GM18907 (cell line): ENCODE results near the gene CTRL.

Source experiments
- ATAC-seq: cut with Tn5 transposase; IDR thresholded peaks from one replicate; pipeline ENCODE4 v1.9.1; 2021; ENCODE audit warnings: mild to moderate bottlenecking, moderate library complexity; ENCODE audit not compliant: unreplicated experiment

The CTRL gene

GRCh38 chr16:67963662-67964321, 32.1 kb upstream of the CTRL start:
- no peak for ATAC-seq

DNA sequence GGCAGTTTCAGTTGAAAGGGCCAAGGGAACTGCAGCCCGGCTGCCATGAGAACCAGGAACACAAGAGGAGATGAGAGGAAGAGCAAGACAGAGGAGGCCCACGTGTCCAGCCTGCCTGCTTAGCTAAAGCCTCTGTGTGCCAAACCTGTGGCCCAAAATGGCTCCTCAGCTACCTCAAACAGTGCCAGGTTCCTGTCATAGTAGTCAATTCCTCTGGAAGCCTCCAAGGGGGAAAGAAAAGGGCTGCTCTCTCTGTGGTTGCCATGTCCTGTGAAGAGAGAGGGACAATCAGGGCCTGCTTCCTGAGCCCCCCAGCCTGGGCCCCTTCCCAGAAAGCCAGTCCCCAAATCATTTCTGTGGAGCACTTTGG, 31.6 kb upstream of the CTRL start:
- ATAC-seq = no peak

DNA sequence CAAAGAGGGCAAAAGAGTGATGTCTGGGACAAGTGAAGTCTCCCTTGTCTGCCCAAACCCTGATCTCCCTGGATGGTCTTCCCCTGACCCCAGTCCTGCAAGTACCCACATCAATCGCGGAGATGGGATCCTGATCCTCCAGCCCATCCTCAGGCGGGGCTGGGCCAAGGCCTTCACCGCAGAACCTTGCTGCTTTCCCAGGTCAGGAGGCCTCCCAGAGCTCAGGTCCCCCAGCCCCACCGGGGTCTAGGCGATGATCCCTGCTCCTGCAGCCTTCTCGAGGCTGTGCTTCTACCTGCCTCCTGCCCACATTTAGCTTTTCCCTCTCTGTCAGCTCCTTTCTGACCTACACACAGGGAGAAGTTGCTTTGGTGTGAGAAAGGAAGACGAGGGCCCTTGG, 30.5 kb upstream of the CTRL start:
- ATAC-seq = no peak

DNA sequence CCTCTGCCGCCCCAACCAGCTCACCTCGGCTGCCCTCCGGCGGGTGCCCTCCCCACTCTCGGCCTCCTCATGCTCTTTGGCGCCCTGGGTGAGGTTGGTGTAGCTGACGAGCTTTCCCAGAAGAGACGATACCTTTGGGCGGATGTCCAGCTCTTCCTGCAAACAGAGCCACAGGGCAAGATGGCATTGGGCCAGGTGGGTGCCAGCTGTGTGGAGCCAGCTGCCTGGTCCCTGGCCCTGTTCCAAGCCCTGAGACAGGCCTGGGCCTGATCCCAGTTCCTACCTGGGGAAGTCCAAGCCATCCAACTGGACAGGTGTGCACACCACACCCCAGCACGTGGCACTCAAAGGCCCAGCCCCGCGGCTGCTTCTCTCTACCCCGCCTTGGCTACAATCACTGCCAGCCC, 29.9 kb upstream of the CTRL start:
- no peak for ATAC-seq

DNA sequence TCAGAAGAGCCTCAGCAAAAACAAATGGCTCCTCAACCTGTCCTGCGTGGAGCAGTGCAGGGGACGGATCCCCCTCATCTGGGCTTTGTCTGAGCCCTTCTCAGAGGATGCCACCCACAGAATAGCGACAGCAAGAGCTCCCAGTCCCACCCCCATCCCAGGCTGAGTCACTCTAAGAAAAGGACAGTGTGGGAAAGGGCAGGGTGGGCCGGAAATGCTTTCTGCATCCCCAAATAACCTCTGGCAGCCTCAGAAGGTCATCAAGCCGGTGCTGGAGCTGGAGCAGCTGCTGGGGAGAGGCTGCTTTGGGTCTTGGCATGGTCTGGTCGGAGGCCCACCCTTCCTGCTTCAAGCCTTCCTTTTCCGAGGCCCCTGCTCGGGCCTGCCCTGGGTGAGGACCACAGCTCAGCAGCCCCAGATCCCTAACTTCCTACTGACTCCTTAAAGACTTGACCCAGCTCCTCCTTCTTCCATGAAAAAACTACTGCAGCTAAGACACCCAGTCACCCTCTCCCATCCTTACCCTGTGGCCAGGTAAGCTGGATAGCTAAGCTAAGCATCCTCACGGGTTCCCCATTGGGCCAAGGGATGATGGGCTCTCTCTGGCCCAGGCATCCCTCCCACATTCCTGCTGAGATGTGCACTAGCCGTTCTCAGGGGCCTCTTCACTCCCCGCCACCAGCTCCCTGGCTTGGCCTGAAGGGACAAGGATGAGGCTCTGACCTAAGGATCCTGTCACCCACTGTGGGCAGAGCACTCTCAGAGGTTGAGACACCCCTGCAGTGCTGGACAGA, 28.1 kb upstream of the CTRL start:
- ATAC-seq = no peak

GRCh38 chr16:67957622-67958021, 26.0 kb upstream of the CTRL start:
- ATAC-seq = no peak

DNA sequence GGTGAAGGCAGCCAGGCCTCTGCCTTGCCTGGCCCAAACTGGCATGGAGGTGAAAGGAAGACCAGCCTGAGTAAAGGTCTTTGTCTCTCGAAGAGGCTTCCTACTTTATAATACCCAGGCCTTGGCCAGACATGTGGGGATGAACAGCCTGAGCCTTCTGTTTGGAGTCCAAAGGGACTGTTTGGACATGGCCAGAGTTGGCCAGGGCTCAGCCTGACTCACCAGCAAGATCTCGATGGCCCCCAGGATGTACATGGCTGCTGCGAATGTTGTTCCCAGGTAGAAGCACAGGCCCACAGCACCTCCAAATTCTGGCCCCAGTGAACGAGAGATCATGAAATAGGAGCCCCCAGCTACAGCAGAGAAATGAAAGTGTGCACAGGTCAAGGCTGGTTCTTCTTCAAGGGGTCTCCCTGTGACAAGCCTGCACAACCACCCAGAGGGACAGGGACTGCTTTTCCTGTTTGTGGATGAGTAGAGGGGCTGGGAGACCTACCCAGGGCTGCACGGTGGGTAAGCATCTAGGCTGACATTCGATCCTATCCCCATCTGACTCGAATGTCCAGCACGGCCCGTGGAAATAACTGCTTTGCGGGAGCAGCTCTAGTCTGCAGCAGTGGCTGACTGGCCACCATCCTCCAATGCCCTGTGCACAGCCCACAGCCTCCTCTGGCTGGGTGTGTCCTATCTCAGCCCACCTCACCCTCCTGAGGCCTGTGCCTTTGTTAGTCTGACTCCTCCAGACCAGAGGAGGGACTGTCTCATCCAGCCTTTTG, 22.9 kb upstream of the CTRL start:
- ATAC-seq = no peak

DNA sequence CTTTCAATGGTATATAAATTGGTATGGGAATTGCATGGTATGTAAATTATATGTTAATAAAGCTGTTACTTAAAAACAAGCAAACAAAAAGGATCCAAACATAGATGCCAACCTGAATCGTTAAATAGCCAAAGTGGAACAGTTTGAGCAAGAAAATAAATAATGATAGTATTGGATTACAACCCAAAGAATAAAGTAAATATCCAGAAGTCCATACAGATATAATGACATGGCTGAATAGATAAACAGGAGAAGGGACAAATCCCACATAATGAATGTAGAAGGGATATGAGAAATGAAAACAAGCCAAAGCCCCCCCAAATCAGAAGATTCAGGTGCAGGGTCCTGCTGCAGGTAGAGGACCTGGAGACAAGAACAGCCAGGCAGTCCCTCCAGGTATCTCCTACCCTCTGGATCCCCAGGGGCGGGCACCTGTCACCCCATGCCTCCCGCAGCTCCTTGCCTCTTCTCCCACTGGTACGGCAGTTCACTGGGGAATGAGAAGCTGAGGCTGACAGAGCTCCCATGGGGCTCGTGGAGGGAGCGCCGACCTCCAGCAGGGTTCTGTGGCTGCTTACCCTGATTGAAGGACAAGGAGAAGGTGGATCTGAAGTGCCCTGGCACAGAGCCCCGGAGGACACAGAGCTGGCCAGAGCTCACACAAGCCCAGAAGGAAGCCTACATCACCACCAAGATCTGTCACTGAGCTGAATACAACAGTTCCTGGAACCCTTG, 22.1 kb upstream of the CTRL start:
- ATAC-seq = no peak

- ATAC-seq = no peak
These were observed 19.8 kb upstream of the CTRL start for GRCh38 chr16:67951485-67951884.

GRCh38 chr16:67950335-67950843, 18.7 kb upstream of the CTRL start:
- no peak for ATAC-seq

DNA sequence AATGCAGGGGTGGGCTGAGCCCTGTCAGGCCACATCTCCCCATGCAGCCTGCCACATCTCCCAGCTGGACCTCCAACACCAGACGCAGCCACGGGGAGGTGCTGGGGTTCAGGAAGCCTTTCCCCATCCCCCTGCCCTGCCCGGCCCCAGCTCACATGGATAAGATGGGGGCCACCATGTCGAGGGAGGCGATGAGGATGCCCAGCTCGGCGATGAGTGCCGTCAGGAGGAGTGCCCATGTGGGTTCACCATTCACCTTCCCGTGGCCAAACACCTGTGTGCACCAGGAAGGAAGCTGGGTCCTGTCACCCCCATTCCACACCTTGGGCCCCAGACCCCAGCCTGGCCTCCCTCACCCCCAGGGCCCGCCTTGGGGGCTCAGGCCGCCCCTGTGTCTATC, 18.0 kb upstream of the CTRL start:
- no peak for ATAC-seq

GRCh38 chr16:67948015-67948414, 16.4 kb upstream of the CTRL start:
- ATAC-seq = no peak

- no peak for ATAC-seq
These were observed 15.4 kb upstream of the CTRL start for GRCh38 chr16:67946966-67947558.

- no peak for ATAC-seq
These were observed 14.5 kb upstream of the CTRL start for GRCh38 chr16:67946128-67946569.

DNA sequence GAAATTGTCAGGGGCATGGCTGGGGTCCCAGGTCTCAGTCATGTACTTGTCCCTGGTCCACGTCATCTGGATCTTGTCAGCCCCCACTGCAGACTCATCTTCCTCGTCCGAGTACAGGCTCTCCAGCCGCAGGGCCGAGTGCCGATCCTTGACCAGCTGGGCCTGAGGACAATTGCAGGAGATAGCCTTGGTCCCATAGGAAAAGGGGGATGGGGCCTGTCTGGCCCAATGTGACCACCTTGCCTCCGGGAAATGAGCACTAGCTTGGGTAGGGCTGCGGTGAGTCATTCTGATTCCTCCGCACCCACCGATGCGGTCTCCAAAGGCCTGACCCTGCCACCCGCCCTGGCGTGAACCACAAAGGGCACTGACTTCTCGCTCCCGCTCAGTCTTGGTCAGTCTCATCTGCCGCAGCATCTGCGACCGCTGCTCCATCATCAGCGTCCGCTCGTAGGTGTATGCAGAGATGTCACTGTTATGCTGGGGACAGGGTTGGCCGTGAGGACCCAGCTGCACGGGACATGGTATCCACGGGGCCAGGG, 13.8 kb upstream of the CTRL start:
- ATAC-seq = no peak

GRCh38 chr16:67944690-67945391, 13.2 kb upstream of the CTRL start:
- no peak for ATAC-seq

DNA sequence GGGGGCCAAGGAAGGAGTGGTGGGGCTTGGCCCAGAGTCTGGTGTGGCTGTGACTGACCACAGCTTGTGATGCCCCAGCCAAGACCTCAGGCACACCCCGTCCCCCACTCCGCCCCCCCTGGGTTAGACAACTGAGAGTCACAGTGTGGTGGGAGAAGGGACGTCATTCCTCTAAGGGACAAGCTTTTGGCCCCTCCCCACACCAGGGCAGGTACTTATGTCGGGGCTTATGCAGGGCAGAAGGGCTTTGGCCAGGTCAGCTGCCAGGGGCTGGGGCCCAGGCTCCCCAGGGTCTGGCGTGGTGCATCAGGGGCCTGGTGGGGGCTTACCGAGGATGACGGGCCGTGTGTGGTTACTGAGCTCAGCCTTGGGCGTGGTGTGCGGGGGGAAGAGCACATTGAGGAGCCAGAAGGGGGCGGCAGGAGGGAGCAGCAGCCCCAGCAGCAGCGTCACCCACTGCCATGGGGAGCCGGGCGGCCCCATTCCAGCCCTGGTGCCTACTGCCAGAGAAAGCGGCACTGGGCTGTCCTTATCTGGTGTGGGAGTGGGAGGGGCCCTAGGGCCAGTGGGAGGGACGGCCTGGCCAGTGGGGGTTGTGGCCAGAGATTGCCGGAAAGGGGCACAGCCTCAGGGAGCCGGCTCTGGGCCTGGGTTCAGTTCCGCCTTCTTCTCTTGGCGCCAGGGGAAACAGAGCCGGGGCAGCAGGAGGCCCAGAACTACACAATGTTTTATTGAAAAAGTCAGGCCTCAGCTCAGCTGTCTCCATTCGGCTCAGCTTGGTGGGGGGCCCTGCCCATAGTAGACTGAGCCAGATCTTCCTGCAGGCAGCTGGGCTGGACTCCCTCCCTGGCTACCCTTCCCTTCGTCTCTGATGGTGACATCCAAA, 12.2 kb upstream of the CTRL start, which contains the start of gene LCAT:
TSS of gene LCAT (minus strand) at position 502 of the 886 bp plus-strand sequence. CDS start at position 483, 19 bp downstream.
- no peak for ATAC-seq

DNA sequence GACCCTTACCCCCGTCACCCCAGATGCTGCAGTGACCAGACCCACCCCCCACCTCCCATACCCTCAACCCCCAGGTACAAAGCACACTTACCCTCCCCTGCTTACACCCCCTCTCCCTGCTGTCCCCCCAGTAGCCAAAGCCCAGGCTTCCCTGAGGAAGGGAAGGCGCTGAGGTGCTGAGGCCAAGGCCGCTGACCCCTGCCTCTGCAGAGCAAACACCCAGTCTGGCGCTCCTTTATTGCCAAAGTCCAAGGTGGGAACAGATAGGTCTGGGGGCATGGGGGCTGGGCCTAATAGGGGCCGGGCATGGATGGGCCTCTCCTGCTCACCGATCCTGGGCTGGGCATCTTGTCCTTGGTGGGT, 11.6 kb upstream of the CTRL start:
- no peak for ATAC-seq
